ENCODE results near the gene WIPF3.
"Not testable (repeated sequence)": the region's sequence is repeated elsewhere in the genome, so short reads cannot be mapped to it uniquely, and the experiment has no call there.

Gene WIPF3

GRCh38 chr7:29957521-29958310 is 151.4 kb downstream of the WIPF3 start:
- no peak for DNase-seq

- DNase-seq: no peak
Measured at GRCh38 chr7:29958667-29959358, 152.5 kb downstream of the WIPF3 start.

- not testable (repeated sequence) for DNase-seq
Measured at GRCh38 chr7:29961611-29962010, 155.3 kb downstream of the WIPF3 start.

DNA sequence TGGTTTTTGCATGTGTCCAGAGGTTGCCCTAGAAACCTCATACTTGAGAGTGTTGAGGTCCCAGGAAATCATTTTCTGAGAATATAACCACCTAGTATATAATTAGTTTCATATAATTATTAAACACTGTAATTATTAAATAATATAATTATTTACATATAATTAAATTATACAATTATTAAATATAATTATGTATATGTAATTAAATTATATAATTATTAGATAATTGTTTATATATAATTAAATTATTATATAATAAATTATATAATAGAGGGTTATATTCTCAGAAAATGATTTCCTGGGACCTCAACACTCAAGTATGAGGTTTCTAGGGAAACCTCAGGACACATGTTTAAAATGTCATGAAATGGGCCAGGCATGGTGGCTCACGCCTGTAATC is 155.7 kb downstream of the WIPF3 start:
- DNase-seq: no peak

- no peak for DNase-seq
Measured at GRCh38 chr7:29965030-29965429, 158.7 kb downstream of the WIPF3 start.

All from stimulated activated CD8-positive, alpha-beta memory T cell treated with anti-CD3 and anti-CD28 coated beads, Interleukin-4, amount 100 ng/mL, for 48 hours (primary cell).